ENCODE data around the gene PCDHB12. TPM values are rescaled to one million over a fixed set of nuclear protein-coding genes. Genes with fewer than 3 reads are reported as not detected.
A peak's percentile ranks its signal among the peaks of the same experiment; 100 is the strongest.
"Not testable (repeated sequence)": the region's sequence is repeated elsewhere in the genome, so short reads cannot be mapped to it uniquely, and the experiment has no call there.

The PCDHB12 gene
- total RNA-seq, 4 donors from 2014 or later, result 0.22 to 2.6 (median 1.6) TPM

- H3K9me3 ChIP-seq, result peaks cover 0 to 77% (median 35%) of the 10 kb centered on the region in 3 donors
- no peak for DNase-seq
- intact Hi-C loops (cut with DNase I), result no loop called here
- H3K4me1 ChIP-seq, result no peaks in the 10 kb centered on the region
- H3K27ac ChIP-seq, result no peak within 1 kb of the TSS
- no peaks in the 10 kb centered on the region for H3K36me3 ChIP-seq
- peaks cover 0 to 12% (median 0%) of the 10 kb centered on the region in 4 donors for H3K27me3 ChIP-seq
- H3K4me3 ChIP-seq, result peak within 1 kb of the TSS in 1 of 4 donors; percentile 43
- 7 to 21% methylated on average over 10 of the region's 10 CpGs for WGBS, 2 donors
- no peak for TF ChIP-seq POLR2A (IDR thresholded peaks at IDR 0.05)
- TF ChIP-seq, protein P1, sequence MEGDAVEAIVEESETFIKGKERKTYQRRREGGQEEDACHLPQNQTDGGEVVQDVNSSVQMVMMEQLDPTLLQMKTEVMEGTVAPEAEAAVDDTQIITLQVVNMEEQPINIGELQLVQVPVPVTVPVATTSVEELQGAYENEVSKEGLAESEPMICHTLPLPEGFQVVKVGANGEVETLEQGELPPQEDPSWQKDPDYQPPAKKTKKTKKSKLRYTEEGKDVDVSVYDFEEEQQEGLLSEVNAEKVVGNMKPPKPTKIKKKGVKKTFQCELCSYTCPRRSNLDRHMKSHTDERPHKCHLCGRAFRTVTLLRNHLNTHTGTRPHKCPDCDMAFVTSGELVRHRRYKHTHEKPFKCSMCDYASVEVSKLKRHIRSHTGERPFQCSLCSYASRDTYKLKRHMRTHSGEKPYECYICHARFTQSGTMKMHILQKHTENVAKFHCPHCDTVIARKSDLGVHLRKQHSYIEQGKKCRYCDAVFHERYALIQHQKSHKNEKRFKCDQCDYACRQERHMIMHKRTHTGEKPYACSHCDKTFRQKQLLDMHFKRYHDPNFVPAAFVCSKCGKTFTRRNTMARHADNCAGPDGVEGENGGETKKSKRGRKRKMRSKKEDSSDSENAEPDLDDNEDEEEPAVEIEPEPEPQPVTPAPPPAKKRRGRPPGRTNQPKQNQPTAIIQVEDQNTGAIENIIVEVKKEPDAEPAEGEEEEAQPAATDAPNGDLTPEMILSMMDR (IDR thresholded peaks at IDR 0.05), result peak in 2 of 6 experiments; percentile 15 to 44
These were observed 16.3 kb upstream of the PCDHB12 start, which contains the start of gene PCDHB10 for GRCh38 chr5:141192110-141192725. Gene PCDHB10, plus strand, starts transcription at chr5:141192353. Its CDS starts 200 bp downstream, at chr5:141192553.

- H3K9me3 ChIP-seq, result peaks cover 0 to 81% (median 38%) of the 10 kb centered on the region in 3 donors
- H3K27me3 ChIP-seq; H3K36me3 ChIP-seq; H3K4me3 ChIP-seq; H3K27ac ChIP-seq; intact Hi-C loops (cut with DNase I); DNase-seq; H3K4me1 ChIP-seq: not testable (repeated sequence)
- 26% methylated on average over 5 of the region's 37 CpGs; no CpG with 5 or more reads in 1 of the 2 donors for WGBS, 2 donors
These were observed 14.2 kb upstream of the PCDHB12 start for GRCh38 chr5:141194332-141194731.

DNA sequence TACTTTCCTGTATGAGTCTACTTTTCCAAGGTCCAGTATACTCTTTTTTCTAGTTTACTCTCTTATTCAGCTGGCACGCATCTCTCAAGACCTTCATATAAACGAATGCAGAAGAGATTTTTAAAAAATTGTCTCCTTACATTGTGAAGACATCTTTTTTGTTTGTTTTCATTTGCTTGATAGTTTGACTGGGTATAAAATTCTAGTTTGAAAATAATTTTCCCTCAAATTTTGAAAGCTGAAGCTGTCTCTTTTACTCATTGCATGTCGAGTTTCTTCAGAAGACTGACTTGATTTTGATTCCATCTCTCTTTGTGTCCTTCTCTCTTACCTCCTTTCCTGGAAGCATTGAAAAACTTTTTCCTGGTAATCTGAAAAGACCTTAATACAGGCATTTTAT is 12.2 kb upstream of the PCDHB12 start:
- WGBS, 2 donors, result 46 to 47% methylated on average over 3 of the region's 3 CpGs
- DNase-seq, result no peak
- TF ChIP-seq, protein P1 (IDR thresholded peaks at IDR 0.05), result no peak
- TF ChIP-seq POLR2A (IDR thresholded peaks at IDR 0.05), result no peak

GRCh38 chr5:141199359-141200235 is 8.9 kb upstream of the PCDHB12 start, which contains the start of gene PCDHB11:
Gene PCDHB11, plus strand, starts transcription at chr5:141199627. Its CDS starts 148 bp downstream, at chr5:141199775.
- peaks cover 0 to 87% (median 47%) of the 10 kb centered on the region in 3 donors for H3K9me3 ChIP-seq
- intact Hi-C loops (cut with DNase I), result no loop called here

More for the DNA sequence above, 12.2 kb upstream of the PCDHB12 start:
- no peak overlapping the region for H3K4me3 ChIP-seq
- no peaks in the 10 kb centered on the region for H3K4me1 ChIP-seq
- no peak overlapping the region for H3K27ac ChIP-seq
- H3K9me3 ChIP-seq, result peaks cover 0 to 79% (median 30%) of the 10 kb centered on the region in 3 donors
- no peaks in the 10 kb centered on the region for H3K27me3 ChIP-seq
- no peaks in the 10 kb centered on the region for H3K36me3 ChIP-seq
- intact Hi-C loops (cut with DNase I), result no loop called here

GRCh38 chr5:141201126-141201525 is 7.4 kb upstream of the PCDHB12 start:
- H3K4me1 ChIP-seq; DNase-seq; H3K27me3 ChIP-seq; intact Hi-C loops (cut with DNase I); H3K36me3 ChIP-seq; H3K27ac ChIP-seq; H3K4me3 ChIP-seq: not testable (repeated sequence)
- WGBS, 2 donors, result 34 to 53% methylated on average over 6 to 10 of the region's 38 CpGs
- H3K9me3 ChIP-seq, result peaks cover 0 to 81% (median 37%) of the 10 kb centered on the region in 3 donors

More at GRCh38 chr5:141199359-141200235, 8.9 kb upstream of the PCDHB12 start, which contains the start of gene PCDHB11:
- Histone ChIP-seq H3K27ac (no peak within 1 kb of the TSS), H3K36me3 (no peaks in the 10 kb centered on the region), H3K4me1 (no peaks in the 10 kb centered on the region), H3K27me3 (no peaks in the 10 kb centered on the region), H3K4me3 (peak within 1 kb of the TSS in 2 of 4 donors; percentile 14 to 32)
- WGBS, 2 donors, result 35 to 48% methylated on average over 19 to 20 of the region's 21 CpGs
- DNase-seq, result no peak
- no peak for TF ChIP-seq POLR2A (IDR thresholded peaks at IDR 0.05)
- TF ChIP-seq, protein P1 (IDR thresholded peaks at IDR 0.05), result peak in 1 of 6 experiments; percentile 17

GRCh38 chr5:141201646-141202045 is 6.9 kb upstream of the PCDHB12 start:
- H3K9me3 ChIP-seq, result peaks cover 0 to 76% (median 31%) of the 10 kb centered on the region in 3 donors
- intact Hi-C loops (cut with DNase I); H3K27ac ChIP-seq; H3K4me1 ChIP-seq; H3K27me3 ChIP-seq; DNase-seq; H3K4me3 ChIP-seq; H3K36me3 ChIP-seq: not testable (repeated sequence)
- WGBS, 2 donors, result 50 to 57% methylated on average over 4 to 9 of the region's 35 CpGs

- not testable (repeated sequence) for DNase-seq
- H3K9me3 ChIP-seq, result peaks cover 0 to 41% (median 20%) of the 10 kb centered on the region in 3 donors
These were observed 1.8 kb downstream of the PCDHB12 start for GRCh38 chr5:141210281-141210680.

GRCh38 chr5:141210849-141211248 is 2.3 kb downstream of the PCDHB12 start:
- H3K4me1 ChIP-seq; DNase-seq; H3K27ac ChIP-seq; H3K4me3 ChIP-seq; H3K36me3 ChIP-seq; intact Hi-C loops (cut with DNase I): not testable (repeated sequence)
- Histone ChIP-seq H3K9me3 (peaks cover 0 to 45% (median 23%) of the 10 kb centered on the region in 3 donors), H3K27me3 (peaks cover 0 to 24% (median 0%) of the 10 kb centered on the region in 4 donors)
- WGBS, 2 donors, result no CpG with 5 or more reads among the region's 27 CpGs

More at GRCh38 chr5:141210281-141210680, 1.8 kb downstream of the PCDHB12 start:
- H3K27ac ChIP-seq; H3K36me3 ChIP-seq; H3K4me1 ChIP-seq; H3K4me3 ChIP-seq; intact Hi-C loops (cut with DNase I): not testable (repeated sequence)
- 39 to 60% methylated on average over 4 to 8 of the region's 39 CpGs for WGBS, 2 donors
- H3K27me3 ChIP-seq, result peaks cover 0 to 24% (median 0%) of the 10 kb centered on the region in 4 donors

Data from esophagus squamous epithelium (tissue), 5 donors.